GM19025 (cell line): ENCODE measurements around the gene LRRC7.

Experiments used
- ATAC-seq: cut with Tn5 transposase; IDR thresholded peaks from one replicate; pipeline ENCODE4 v1.9.1; 2021; ENCODE audit warnings: mild to moderate bottlenecking, low read depth, moderate library complexity; ENCODE audit not compliant: unreplicated experiment

The LRRC7 gene

GRCh38 chr1:69567652-69568420, at the start of gene LRRC7:
Gene LRRC7, plus strand, starts transcription at chr1:69567922. Its CDS starts 718 bp downstream, at chr1:69568640.
- ATAC-seq, result no peak

- no peak for ATAC-seq
Measured at GRCh38 chr1:69519006-69519405, 48.7 kb upstream of the LRRC7 start.

- ATAC-seq, result no peak
Measured at GRCh38 chr1:69520326-69520725, 47.4 kb upstream of the LRRC7 start.

DNA sequence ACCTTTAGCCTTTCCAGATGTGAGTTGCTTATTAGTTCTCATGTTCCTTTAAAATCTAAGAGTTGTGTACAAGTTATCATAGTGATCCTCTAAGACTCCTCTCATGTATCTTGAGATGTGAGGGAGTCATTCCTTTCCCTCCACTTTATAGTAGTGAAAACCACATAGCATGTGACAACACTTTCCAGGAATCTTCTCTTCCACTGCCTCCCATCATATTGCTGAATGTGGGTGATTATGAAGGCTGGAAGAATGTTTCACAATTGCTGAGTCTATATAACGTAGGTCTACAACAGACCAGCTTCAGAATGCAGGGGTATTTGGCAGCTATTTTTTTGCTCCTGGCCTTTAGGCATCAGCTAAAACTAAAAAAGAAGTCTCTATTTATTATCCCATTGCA, 44.7 kb upstream of the LRRC7 start:
- ATAC-seq, result no peak

GRCh38 chr1:69523461-69523860, 44.3 kb upstream of the LRRC7 start:
- no peak for ATAC-seq

DNA sequence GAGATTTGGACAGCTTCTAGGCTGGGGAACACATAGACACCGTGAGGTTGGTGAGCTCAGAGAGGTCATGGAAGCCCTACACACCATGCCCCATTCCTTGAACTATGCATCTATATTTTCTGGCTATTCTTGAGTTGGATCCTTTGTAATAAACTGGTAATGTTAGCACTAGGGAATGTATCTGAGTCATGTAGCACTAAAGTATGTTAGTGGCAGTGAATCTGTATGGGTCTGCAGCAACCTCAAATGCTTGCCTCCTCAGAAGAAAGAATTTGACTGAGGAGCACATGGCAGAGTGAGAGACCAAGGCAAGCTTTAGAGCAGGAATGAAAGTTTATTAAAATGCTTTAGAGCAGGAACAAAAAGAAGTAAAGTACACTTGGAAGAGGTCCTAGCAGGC, 43.7 kb upstream of the LRRC7 start:
- no peak for ATAC-seq

DNA sequence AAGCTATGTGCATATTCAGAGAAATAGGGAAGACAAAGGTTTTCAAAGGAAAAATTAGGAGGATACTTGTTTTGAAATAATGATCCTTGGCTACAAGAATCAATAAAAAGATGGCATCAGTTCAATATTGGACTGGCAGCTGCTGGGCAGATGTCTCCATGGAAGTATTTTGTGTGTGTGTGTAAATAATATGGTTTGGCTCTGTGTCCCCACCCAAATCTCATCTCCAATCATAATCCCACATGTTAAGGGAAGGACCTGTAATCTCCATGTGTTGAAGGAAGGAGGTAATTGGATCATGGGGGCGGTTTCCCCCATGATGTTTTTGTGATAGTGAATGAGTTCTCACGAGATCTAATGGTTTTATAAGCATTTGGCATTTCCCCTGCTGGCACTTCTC, 40.4 kb upstream of the LRRC7 start:
- no peak for ATAC-seq

DNA sequence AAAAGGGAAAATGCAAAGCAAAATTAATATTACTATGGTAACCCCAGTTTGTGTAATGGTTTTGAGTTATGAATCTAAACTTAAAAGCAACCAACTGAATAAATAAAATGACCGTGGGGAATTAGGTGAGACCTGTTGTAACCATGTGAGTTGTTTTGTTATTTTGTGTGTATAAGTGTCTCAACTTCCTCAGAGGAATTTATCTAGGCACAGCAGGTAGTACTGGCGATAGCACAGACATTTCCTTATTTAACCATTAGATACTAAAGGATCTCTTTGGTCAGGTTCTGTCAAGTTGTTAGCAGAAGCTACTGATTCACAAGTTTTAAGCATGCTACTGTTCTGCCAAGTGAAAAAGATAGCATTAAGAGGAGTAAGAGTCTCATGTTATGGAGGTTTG, 39.3 kb upstream of the LRRC7 start:
- no peak for ATAC-seq

- ATAC-seq, result no peak
Measured at GRCh38 chr1:69533343-69533742, 34.4 kb upstream of the LRRC7 start.

GRCh38 chr1:69534829-69535228, 32.9 kb upstream of the LRRC7 start:
- no peak for ATAC-seq

GRCh38 chr1:69535490-69535889, 32.2 kb upstream of the LRRC7 start:
- no peak for ATAC-seq

DNA sequence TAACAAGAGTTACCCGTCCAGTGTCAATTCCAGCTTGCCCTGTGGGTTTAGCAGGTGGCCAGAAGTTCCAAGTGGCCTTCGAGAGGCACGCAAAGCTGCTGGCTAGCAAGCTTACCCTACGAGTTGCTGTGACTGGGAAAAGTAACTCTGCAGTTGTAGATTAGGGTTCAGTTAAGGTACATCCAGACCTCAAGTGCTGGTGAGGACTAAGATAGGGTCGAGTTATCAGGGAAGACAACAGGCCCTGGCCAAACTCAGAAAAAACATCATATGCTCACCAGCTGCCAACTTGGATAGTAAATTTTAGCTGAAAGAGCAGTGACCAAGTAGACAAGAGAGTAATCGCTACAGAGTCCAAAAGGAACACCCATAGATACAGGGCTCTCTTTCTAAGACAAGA, 27.7 kb upstream of the LRRC7 start:
- ATAC-seq, result no peak

DNA sequence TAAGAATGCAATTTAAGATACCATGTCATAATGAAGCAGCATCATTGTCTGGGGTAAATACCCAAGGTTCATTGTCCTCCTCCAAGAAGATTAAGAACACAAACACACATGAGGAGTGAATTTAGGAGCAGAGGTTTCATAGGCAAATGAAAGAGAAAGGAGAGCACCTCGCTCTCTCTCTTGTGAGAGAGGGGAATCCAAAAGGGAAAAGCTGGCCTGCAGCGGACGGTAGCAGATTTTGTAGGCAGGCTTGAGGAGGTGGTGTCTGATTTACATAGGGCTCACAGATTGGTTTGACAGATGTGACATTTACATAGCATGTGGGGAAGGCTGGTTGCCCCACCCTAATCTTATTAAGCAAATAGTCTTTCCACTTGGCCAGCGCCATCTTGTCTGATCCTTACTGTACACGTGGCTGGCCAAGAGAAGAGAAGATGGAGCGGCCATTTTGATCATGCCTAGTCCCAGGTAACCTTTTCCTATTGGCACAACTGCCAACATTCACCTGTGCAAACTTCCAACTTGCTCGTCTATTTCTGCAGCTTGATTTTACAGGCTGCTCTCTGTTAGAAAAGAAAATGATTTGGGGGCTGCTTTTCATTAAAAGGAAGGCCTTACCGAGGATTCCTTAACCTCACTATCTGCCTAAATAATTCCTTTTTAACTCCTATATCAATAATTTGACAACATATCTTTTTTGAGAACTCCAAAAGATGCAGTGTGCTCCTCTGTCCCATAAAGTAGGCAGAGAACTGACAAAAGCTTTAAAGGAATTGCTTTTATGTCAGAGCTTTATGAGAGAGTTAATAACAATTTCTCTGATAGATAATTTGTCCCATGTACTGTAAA, 16.0 kb upstream of the LRRC7 start:
- ATAC-seq, result no peak

DNA sequence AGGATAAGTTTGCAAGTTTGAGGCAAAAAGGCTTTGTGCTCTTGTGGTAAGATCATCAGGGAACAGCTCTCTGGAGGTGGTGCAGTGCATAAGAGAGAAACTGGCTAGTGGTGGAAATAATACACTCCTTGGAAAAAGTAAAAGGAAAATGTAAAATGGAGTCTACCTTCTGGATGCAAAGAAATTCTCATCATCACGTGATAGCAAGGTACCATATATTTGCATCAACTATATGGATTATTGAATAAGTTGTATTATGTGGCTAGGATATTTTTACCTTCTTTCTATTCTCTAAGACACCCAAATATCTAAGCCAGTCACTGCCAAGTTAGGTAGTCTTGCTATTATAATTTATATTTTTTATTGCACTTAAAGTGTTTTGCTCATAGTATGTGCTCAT, 14.0 kb upstream of the LRRC7 start:
- ATAC-seq, result no peak

- ATAC-seq, result no peak
Measured at GRCh38 chr1:69568421-69569174, 876 bp downstream of the LRRC7 start.

GRCh38 chr1:69569175-69569541, 1.4 kb downstream of the LRRC7 start:
- ATAC-seq, result no peak

- ATAC-seq, result no peak
Measured at GRCh38 chr1:69569576-69570328, 2.0 kb downstream of the LRRC7 start.

- ATAC-seq, result no peak
Measured at GRCh38 chr1:69570356-69570755, 2.6 kb downstream of the LRRC7 start.

DNA sequence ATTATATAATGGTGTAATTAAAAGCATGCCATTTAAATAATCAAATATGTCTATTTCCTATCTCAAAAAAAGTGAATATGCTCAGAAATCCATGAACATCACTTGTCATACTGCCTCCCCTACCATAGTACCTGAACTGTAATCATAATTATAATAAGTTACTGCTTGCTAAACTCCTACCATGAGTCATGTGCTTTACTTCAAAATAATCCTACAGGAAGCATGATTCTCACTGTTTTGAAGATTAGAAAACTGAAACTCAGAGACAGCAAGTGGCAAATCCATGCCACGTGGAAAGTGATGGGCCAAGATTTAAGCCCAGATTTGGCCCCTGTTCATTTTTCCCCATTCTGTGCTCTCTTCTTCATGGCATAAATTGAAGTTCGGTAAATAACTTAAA, 5.2 kb downstream of the LRRC7 start:
- ATAC-seq, result no peak

GRCh38 chr1:69573911-69574310, 6.2 kb downstream of the LRRC7 start:
- no peak for ATAC-seq
